GM23248 (cell line): Measurements from ENCODE around the gene CASR. TPM values are rescaled to one million over a fixed set of nuclear protein-coding genes. Genes with fewer than 3 reads are reported as not detected.

Source experiments
- DNase-seq: peaks from one replicate; pipeline ENCODE4 v3.0.0-alpha.2; 2015
- H2AFZ ChIP-seq: fragments of 200-600 bp; sonication (generic); 2 replicates; pipeline ENCODE4 v1.6.1; 2016; ENCODE audit warnings: antibody characterized with exemption
- H3F3A ChIP-seq: fragments of 200-600 bp; sonication (generic); 2 replicates; pipeline ENCODE4 v1.6.1; 2016; ENCODE audit warnings: mild to moderate bottlenecking, antibody characterized with exemption, mixed run types; ENCODE audit not compliant: insufficient read depth
- H3K27ac ChIP-seq: fragments of 200-600 bp; sonication (generic); 2 replicates; pipeline ENCODE4 v1.5.1; 2016; ENCODE audit warnings: mild to moderate bottlenecking
- H3K27me3 ChIP-seq: fragments of 200-600 bp; sonication (generic); replicated peaks from 2 replicates; pipeline ENCODE4 v1.6.1; 2016; ENCODE audit warnings: mild to moderate bottlenecking; ENCODE audit not compliant: insufficient read depth
- H3K36me3 ChIP-seq: fragments of 200-600 bp; sonication (generic); 2 replicates; pipeline ENCODE4 v1.6.1; 2016; ENCODE audit warnings: low read depth, mild to moderate bottlenecking
- H3K4me1 ChIP-seq: fragments of 200-600 bp; sonication (generic); 2 replicates; pipeline ENCODE4 v1.6.1; 2016; ENCODE audit warnings: mild to moderate bottlenecking; ENCODE audit not compliant: insufficient read depth
- H3K4me2 ChIP-seq: fragments of 200-600 bp; sonication (generic); one replicate; pipeline ENCODE4 v1.6.1; 2016; ENCODE audit warnings: mild to moderate bottlenecking; ENCODE audit not compliant: unreplicated experiment
- H3K4me3 ChIP-seq: fragments of 200-600 bp; sonication (generic); 2 replicates; pipeline ENCODE4 v1.5.1; 2016; ENCODE audit warnings: mild to moderate bottlenecking
- H3K79me2 ChIP-seq: fragments of 200-600 bp; sonication (generic); 2 replicates; pipeline ENCODE4 v1.6.1; 2016; ENCODE audit warnings: mild to moderate bottlenecking; ENCODE audit not compliant: insufficient read depth
- H3K9ac ChIP-seq: fragments of 200-600 bp; sonication (generic); 2 replicates; pipeline ENCODE4 v1.6.1; 2016; ENCODE audit warnings: mild to moderate bottlenecking
- H3K9me2 ChIP-seq: fragments of 200-600 bp; sonication (generic); 2 replicates; pipeline ENCODE4 v1.6.1; 2016; ENCODE audit warnings: mixed run types, mild to moderate bottlenecking, moderate library complexity; ENCODE audit not compliant: insufficient read depth
- H3K9me3 ChIP-seq: fragments of 200-600 bp; sonication (generic); one replicate; pipeline ENCODE4 v1.6.1; 2017; ENCODE audit warnings: low read depth
- H4K20me1 ChIP-seq: fragments of 200-600 bp; sonication (generic); 2 replicates; pipeline ENCODE4 v1.6.0; 2016; ENCODE audit not compliant: insufficient read depth
- EZH2 ChIP-seq: fragments of 200-600 bp; sonication (generic); IDR thresholded peaks from 2 replicates; pipeline ENCODE4 v1.6.1; 2018; ENCODE audit warnings: antibody characterized with exemption, mild to moderate bottlenecking; ENCODE audit not compliant: insufficient read depth, poor library complexity, severe bottlenecking
- EZH2phosphoT487 ChIP-seq: fragments of 200-600 bp; sonication (generic); IDR thresholded peaks from 2 replicates; pipeline ENCODE4 v1.6.1; 2018; ENCODE audit warnings: antibody characterized with exemption, moderate library complexity, mild to moderate bottlenecking, low read depth; ENCODE audit not compliant: insufficient read depth
- WGBS, 2 experiments: methylation state at CpG; one replicate each; pipeline ENCODE4 v1.1.6; 2015 to 2017; ENCODE audit warnings: low lambda C conversion rate in 2 of 2, low coverage in 1 of 2; ENCODE audit errors: missing lambda C conversion rate in 2 of 2; 5-methylcytosine and 5-hydroxymethylcytosine counted together
- in situ Hi-C: fragments of 300-500 bp; cut with MboI; formaldehyde crosslinking; loops from 2 replicates; pipeline ENCODE4 v1.15.0; 2020
- polyA plus RNA-seq: library from polyadenylated mRNA; unstranded; fragments of >200 nt; fragmentation: Nextera tagmentation; extraction: Ambion mirVana; gene quantifications from 2 replicates; pipeline ENCODE4 v1.2.1, GENCODE V29; 2016
- total RNA-seq: library from RNA; depleted of rRNA; stranded (reverse); fragments of >200 nt; shearing (Covaris generic); gene quantifications from 2 replicates; pipeline ENCODE4 v1.2.3, GENCODE V29; 2014

The CASR gene
- total and polyA plus RNA-seq, 2 experiments from 2014 or later, result not detected

- in situ Hi-C loops, result no loop called here
- Histone ChIP-seq H3K27me3 (no peaks in the 10 kb centered on the region), H3K9me3 (no peaks in the 10 kb centered on the region), H4K20me1 (no peaks in the 10 kb centered on the region), H3K4me1 (no peaks in the 10 kb centered on the region), H2AFZ (no peak overlapping the region), H3K36me3 (no peaks in the 10 kb centered on the region), H3K9me2 (no peaks in the 10 kb centered on the region), H3F3A (no peaks in the 10 kb centered on the region), H3K4me2 (no peak overlapping the region), H3K79me2 (no peaks in the 10 kb centered on the region), H3K9ac (no peak overlapping the region), H3K27ac (no peak overlapping the region), H3K4me3 (no peak overlapping the region)
- WGBS, 2 experiments, result 56 to 67% methylated on average over 5 of the region's 5 CpGs
- TF ChIP-seq EZH2phosphoT487 (no peak), EZH2 (no peak)
- DNase-seq, result no peak
Observed at GRCh38 chr3:122295266-122296062, 112.0 kb downstream of the CASR start.

GRCh38 chr3:122298239-122298638 lies 114.8 kb downstream of the CASR start:
- Histone ChIP-seq H3K27ac (no peak overlapping the region), H3K27me3 (no peaks in the 10 kb centered on the region), H3K4me1 (no peaks in the 10 kb centered on the region), H3K9me2 (no peaks in the 10 kb centered on the region), H4K20me1 (no peaks in the 10 kb centered on the region), H3F3A (no peaks in the 10 kb centered on the region), H2AFZ (no peak overlapping the region), H3K4me2 (no peak overlapping the region), H3K9me3 (no peaks in the 10 kb centered on the region), H3K36me3 (no peaks in the 10 kb centered on the region), H3K9ac (no peak overlapping the region), H3K79me2 (no peaks in the 10 kb centered on the region), H3K4me3 (no peak overlapping the region)
- no peak for DNase-seq
- in situ Hi-C loops, result no loop called here
- WGBS, 2 experiments, result 62% methylated on average over 2 of the region's 2 CpGs
- TF ChIP-seq EZH2, result no peak

- H3K36me3 ChIP-seq, result no peaks in the 10 kb centered on the region
- H4K20me1 ChIP-seq, result no peaks in the 10 kb centered on the region
- no peak overlapping the region for H2AFZ ChIP-seq
- H3K27ac ChIP-seq, result no peak overlapping the region
- H3F3A ChIP-seq, result no peaks in the 10 kb centered on the region
- no peak for TF ChIP-seq EZH2
- no peak for DNase-seq
- in situ Hi-C loops, result no loop called here
- H3K27me3 ChIP-seq, result no peaks in the 10 kb centered on the region
- H3K79me2 ChIP-seq, result no peaks in the 10 kb centered on the region
- H3K4me3 ChIP-seq, result no peak overlapping the region
- H3K9me2 ChIP-seq, result no peaks in the 10 kb centered on the region
- H3K9me3 ChIP-seq, result no peaks in the 10 kb centered on the region
- H3K4me1 ChIP-seq, result no peaks in the 10 kb centered on the region
- H3K9ac ChIP-seq, result no peak overlapping the region
- H3K4me2 ChIP-seq, result no peak overlapping the region
Observed at GRCh38 chr3:122299215-122299614, 115.7 kb downstream of the CASR start.

- H3K79me2 ChIP-seq, result no peaks in the 10 kb centered on the region
- 58 to 64% methylated on average over 12 of the region's 12 CpGs for WGBS, 2 experiments
- H3K36me3 ChIP-seq, result no peaks in the 10 kb centered on the region
- H3K4me1 ChIP-seq, result no peaks in the 10 kb centered on the region
- H3K9ac ChIP-seq, result no peak overlapping the region
- no peak overlapping the region for H3K27ac ChIP-seq
- H4K20me1 ChIP-seq, result no peaks in the 10 kb centered on the region
- no peak for DNase-seq
- TF ChIP-seq EZH2, result no peak
- TF ChIP-seq EZH2phosphoT487, result no peak
- H2AFZ ChIP-seq, result no peak overlapping the region
- no peaks in the 10 kb centered on the region for H3K27me3 ChIP-seq
- H3K4me3 ChIP-seq, result no peak overlapping the region
- H3K9me2 ChIP-seq, result no peaks in the 10 kb centered on the region
- no peak overlapping the region for H3K4me2 ChIP-seq
- H3K9me3 ChIP-seq, result no peaks in the 10 kb centered on the region
- in situ Hi-C loops, result no loop called here
- no peaks in the 10 kb centered on the region for H3F3A ChIP-seq
Observed at GRCh38 chr3:122299872-122300460, 116.5 kb downstream of the CASR start.
